ENCODE data around the gene ARMS2.

ARMS2 gene

DNA sequence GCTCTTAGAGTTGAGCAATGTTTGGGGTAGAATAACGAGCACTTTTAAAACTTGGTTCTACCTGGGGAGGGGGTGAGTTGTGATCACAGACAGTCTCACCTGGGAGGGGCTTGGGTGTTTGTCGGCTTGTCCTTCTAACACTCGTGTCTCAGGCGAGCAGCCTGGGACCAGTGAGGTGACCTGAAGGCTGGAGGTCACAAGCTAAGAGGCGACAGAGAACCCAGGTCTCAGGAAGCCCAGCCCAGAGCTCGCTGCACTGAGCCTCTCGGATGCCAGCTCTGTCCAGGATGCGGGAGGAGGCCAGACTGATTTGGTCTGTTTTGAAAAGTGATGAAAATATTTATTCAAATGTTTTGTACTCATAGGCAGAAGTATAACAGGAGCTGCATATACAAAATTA, 18.7 kb downstream of the ARMS2 start:
- no peak overlapping the region for H3K27ac ChIP-seq
- no peak for TF ChIP-seq ZFX (IDR thresholded peaks at IDR 0.05; ENCODE audit: borderline replicate concordance)
- TF ChIP-seq, protein P1, sequence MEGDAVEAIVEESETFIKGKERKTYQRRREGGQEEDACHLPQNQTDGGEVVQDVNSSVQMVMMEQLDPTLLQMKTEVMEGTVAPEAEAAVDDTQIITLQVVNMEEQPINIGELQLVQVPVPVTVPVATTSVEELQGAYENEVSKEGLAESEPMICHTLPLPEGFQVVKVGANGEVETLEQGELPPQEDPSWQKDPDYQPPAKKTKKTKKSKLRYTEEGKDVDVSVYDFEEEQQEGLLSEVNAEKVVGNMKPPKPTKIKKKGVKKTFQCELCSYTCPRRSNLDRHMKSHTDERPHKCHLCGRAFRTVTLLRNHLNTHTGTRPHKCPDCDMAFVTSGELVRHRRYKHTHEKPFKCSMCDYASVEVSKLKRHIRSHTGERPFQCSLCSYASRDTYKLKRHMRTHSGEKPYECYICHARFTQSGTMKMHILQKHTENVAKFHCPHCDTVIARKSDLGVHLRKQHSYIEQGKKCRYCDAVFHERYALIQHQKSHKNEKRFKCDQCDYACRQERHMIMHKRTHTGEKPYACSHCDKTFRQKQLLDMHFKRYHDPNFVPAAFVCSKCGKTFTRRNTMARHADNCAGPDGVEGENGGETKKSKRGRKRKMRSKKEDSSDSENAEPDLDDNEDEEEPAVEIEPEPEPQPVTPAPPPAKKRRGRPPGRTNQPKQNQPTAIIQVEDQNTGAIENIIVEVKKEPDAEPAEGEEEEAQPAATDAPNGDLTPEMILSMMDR (IDR thresholded peaks at IDR 0.05) = no peak

GRCh38 chr10:122474131-122474818, 19.8 kb downstream of the ARMS2 start:
- H3K27ac ChIP-seq = no peak overlapping the region
- TF ChIP-seq, protein P1 (IDR thresholded peaks at IDR 0.05) = no peak
- no peak for TF ChIP-seq ZFX (IDR thresholded peaks at IDR 0.05; ENCODE audit: borderline replicate concordance)

DNA sequence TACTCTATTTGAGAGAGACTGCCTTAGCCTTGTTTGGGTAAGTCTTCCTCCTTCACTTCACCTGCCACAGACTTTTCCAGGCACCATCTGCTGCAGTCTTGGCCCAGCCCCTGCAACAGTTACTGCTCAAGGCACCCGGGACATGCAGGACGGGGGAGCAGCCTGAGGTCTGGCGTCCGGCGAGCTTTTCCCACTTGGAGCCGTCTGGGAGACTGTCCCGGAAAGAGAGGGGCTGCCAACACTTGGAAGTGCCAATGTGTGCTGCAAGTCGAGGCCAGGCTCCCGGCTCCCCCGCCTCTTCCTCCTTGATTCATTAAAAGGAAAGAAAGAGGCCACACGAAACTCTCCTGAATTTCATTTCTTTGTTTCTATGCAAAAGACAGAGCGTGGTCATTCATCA, 20.6 kb downstream of the ARMS2 start:
- TF ChIP-seq, protein P1 (IDR thresholded peaks at IDR 0.05) = no peak
- TF ChIP-seq ZFX (IDR thresholded peaks at IDR 0.05; ENCODE audit: borderline replicate concordance) = no peak
- no peak overlapping the region for H3K27ac ChIP-seq

- no peak overlapping the region for H3K27ac ChIP-seq
- TF ChIP-seq, protein P1 (IDR thresholded peaks at IDR 0.05) = no peak
- TF ChIP-seq ZFX (IDR thresholded peaks at IDR 0.05; ENCODE audit: borderline replicate concordance) = no peak
Measured at GRCh38 chr10:122475591-122476332, 21.3 kb downstream of the ARMS2 start.

DNA sequence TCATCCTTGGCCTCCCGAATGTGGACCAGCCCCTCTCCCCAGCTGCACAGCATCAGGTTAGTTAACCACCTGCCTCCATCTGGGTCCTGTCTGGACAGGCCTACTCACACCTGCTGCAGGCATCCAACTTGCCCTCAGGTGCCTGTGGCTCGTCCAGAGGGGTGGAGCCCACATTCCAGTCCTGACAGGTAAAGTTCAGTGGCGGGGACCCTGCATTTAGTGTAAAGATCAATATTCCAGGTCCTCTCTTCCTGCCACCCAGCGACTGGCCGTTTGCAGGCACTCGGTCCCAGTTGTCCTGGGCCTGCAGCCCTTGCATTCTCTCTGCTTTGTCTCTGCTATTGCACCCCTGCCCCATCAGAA, 21.9 kb downstream of the ARMS2 start:
- TF ChIP-seq ZFX (IDR thresholded peaks at IDR 0.05; ENCODE audit: borderline replicate concordance) = no peak
- TF ChIP-seq, protein P1 (IDR thresholded peaks at IDR 0.05) = no peak
- no peak overlapping the region for H3K27ac ChIP-seq

DNA sequence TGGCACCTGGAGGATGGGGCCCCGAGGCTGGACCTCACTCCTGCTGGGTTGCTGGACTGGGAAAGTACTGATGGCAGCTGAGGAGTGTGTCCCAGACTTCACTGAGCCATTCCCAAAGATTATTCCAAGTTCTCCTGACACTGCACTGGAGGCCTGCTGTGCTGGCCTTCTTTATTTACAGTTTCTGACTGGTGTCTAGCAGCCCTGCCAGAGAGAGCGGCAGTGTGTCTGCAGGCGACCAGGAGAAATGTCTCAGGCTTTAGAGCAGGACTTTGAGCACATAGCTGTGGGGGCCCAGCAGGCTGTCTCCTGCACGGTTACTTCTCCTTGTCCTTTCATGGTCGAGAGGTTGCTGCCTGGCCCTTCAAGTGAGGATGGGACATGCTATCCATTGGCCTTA, 23.0 kb downstream of the ARMS2 start:
- no peak overlapping the region for H3K27ac ChIP-seq
- TF ChIP-seq ZFX (IDR thresholded peaks at IDR 0.05; ENCODE audit: borderline replicate concordance) = no peak
- TF ChIP-seq, protein P1 (IDR thresholded peaks at IDR 0.05) = no peak

- TF ChIP-seq ZFX (IDR thresholded peaks at IDR 0.05; ENCODE audit: borderline replicate concordance) = no peak
- TF ChIP-seq, protein P1 (IDR thresholded peaks at IDR 0.05) = no peak
- no peak overlapping the region for H3K27ac ChIP-seq
Measured at GRCh38 chr10:122478971-122479370, 24.5 kb downstream of the ARMS2 start.
